GM21447 (cell line): ENCODE measurements around the gene KRT28.
"Not testable (repeated sequence)": the region's sequence is repeated elsewhere in the genome, so short reads cannot be mapped to it uniquely, and the experiment has no call there.

Source experiments
- ATAC-seq: cut with Tn5 transposase; IDR thresholded peaks from one replicate; pipeline ENCODE4 v1.9.1; 2021; ENCODE audit not compliant: unreplicated experiment

The KRT28 gene

GRCh38 chr17:40819528-40820125, 19.9 kb upstream of the KRT28 start:
- no peak for ATAC-seq

GRCh38 chr17:40818733-40819527, 19.2 kb upstream of the KRT28 start:
- peak; percentile 65 for ATAC-seq

DNA sequence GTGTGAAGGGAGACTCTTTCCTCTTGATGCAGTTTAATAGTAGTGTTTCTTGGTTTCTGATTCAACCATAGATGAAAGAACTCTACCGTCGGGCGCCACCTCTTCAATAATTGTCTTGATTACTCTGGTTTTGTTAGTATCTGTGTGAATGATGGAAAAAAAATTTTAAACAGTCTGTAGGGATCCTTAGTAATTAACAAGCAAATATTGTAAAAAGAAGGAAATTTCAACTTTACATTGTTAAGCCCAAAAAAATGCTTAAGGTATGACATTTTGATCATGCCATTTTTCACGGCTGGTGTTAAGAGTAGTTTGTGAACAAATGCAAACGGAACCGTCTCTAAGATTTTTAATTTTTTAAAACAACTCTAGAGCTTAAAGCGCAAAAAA, 18.6 kb upstream of the KRT28 start:
- ATAC-seq, result no peak

GRCh38 chr17:40817103-40817682, 17.4 kb upstream of the KRT28 start:
- ATAC-seq, result no peak

GRCh38 chr17:40816569-40816968, 16.8 kb upstream of the KRT28 start:
- no peak for ATAC-seq

GRCh38 chr17:40815381-40815780, 15.6 kb upstream of the KRT28 start:
- no peak for ATAC-seq

GRCh38 chr17:40814657-40815056, 14.9 kb upstream of the KRT28 start:
- not testable (repeated sequence) for ATAC-seq

DNA sequence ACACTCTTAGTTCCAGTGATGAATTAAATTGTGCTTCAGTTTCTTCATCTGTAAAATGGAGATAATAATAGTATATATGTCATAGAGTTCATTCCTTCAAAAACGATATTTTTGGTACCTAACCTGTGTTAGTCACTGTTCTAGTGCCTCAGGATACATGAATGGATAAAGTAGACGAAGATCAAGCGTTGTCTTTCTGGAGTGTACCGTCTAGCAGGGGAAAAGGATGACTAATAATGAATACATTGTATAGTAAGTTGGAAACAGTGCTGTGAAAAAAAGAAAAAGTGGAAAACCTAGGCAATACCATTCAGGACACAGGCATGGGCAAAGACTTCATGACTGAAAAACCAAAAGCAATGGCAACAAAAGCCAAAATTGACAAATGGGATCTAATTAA, 14.0 kb upstream of the KRT28 start:
- ATAC-seq, result no peak

DNA sequence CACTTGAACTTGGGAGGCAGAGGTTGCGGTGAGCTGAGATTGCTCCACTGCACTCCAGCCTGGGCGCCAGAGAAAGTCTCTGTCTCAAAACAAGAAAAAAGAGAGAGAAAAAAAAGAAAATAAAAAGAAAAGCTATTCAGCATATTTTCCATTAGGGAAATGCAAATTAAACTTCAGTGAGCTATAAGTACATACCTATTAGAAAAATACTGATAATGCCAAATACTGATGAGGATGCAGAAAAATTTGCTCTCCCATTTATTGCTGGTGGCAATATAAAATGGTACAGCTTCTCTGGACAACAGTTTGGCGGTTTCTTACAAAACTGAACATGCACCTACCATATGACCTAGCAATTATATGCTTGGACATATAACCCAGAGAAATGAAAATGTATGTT, 12.9 kb upstream of the KRT28 start:
- ATAC-seq, result no peak

- no peak for ATAC-seq
These were observed 10.7 kb upstream of the KRT28 start for GRCh38 chr17:40810494-40810893.

GRCh38 chr17:40809721-40810421, 10.1 kb upstream of the KRT28 start:
- no peak for ATAC-seq

- no peak for ATAC-seq
These were observed 6.4 kb upstream of the KRT28 start for GRCh38 chr17:40806131-40806530.

DNA sequence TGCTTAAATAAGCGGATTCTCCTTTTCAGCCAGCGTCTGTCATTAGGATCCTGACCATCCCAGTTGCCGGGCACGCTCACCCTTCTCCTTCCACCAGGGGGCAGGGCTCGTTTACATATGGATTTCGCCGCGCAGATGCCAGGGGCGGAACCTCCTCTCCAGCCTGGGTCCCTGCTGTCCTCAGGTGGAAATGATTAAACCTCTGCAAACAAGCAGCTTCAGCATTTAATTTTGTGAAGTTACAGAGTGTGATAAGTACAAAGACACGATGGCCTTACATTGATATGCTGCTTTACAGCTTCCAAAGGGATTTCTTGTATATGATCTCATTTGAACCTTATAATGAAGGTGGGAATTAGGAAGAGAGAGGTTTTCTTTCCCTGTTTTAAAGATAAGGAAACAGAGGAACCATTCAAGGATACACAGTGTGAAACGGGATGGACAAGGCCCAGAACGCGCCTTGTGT, 3.9 kb upstream of the KRT28 start:
- no peak for ATAC-seq

- ATAC-seq, result no peak
These were observed 1.4 kb upstream of the KRT28 start for GRCh38 chr17:40801157-40801556.

GRCh38 chr17:40800381-40800780, 622 bp upstream of the KRT28 start:
- ATAC-seq, result no peak

GRCh38 chr17:40796846-40797245, 2.9 kb downstream of the KRT28 start:
- no peak for ATAC-seq

- no peak for ATAC-seq
These were observed 4.6 kb downstream of the KRT28 start for GRCh38 chr17:40795019-40795667.

DNA sequence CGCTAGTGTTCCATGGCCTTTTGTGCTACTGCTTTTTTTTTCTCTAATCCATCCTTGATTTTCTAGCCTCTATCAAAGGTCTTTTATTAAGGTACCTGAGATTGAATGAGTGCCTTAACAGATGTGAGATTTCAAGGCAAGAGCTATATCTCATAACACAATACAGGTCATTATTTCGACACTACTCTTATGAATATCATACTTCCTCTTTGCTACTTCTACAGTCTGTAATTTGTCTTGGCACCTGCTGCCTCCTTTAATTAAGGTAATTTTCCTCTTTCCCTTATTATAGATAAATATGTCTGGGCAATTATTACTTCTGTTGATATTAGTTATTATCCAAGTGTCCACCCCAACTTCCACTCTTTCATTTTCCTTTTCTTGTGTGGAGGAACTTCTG, 5.3 kb downstream of the KRT28 start:
- no peak for ATAC-seq

- ATAC-seq, result no peak
These were observed 5.9 kb downstream of the KRT28 start for GRCh38 chr17:40793832-40794231.

DNA sequence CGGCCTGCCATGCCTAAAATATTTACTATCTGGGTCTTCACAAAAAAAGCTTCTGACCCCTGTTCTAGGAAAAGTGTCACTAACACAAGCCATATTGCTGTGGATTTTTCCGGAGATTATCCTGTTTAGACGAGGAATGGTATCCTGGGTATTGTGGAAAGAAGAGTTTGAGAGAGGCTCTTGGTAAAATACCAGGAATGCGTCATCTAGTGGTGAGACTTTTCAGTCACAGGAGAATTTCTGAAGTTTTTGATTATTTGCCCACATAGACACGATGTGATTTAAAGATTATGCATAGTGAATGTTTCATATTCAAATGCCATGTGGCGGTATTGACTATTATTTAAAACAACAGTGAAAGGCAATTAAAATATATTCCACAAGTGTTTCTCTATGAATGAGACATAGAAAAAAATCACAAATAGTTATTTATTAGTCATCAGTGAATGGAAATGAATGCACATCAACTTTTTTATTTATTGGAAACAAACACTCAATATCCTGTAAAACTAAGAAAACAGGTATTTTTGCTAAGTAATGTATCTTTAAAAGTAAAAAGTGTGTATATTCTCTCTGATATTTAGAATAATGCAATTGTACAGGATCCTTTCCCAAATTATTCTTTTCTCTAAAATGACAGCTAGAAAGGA, 7.8 kb downstream of the KRT28 start:
- ATAC-seq, result no peak

- no peak for ATAC-seq
These were observed 8.6 kb downstream of the KRT28 start for GRCh38 chr17:40791111-40791510.
